GM10248 (cell line): Measurements from ENCODE around the gene STK24.

Experiments
- CTCF ChIA-PET: fragments of 300-600 bp; sonication (Branson Sonifier 250); formaldehyde crosslinking; extraction: SDS; loops from one replicate; lab custom pipeline; 2021; ENCODE audit warnings: antibody characterized with exemption; lab: Yijun Ruan, JAX
- POLR2A ChIA-PET: fragments of 350-650 bp; sonication (Branson Sonifier 250); formaldehyde crosslinking; extraction: SDS; loops from one replicate; lab custom pipeline; 2020; ENCODE audit warnings: antibody characterized with exemption; lab: Yijun Ruan, JAX
- DNase-seq: peaks from one replicate; pipeline ENCODE4 v3.0.0; 2012; ENCODE audit errors: extremely low spot score
- TF ChIP-seq, protein P1 (sequence below): IDR thresholded peaks from 2 replicates; pipeline ENCODE4 v1.5.1; 2012; ENCODE audit warnings: mild to moderate bottlenecking, low read depth; ENCODE audit errors: extremely low read depth, missing control alignments, control extremely low read depth

STK24 gene

DNA sequence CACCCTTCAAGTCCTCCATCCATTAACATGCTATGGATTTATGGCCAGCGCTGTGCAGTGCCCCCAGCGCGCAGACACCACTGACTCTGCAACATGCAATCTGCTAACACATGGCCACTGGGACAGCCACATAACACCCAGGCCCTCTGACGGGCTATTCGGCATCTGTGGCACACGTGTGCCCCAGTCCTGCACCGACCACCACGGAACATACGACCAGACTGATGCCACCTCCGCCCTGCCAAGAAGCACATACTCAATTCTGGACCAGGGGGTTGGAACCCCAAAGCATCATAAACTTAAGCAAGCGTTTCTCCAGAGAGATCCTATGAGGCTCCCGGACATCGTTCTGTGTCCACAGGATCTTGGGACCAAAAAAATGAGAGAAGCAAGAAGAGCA is 9.8 kb downstream of the STK24 start:
- no peak for DNase-seq
- ChIA-PET CTCF (interaction anchor here (1.0 kb wide), 1 partner anchor 10 kb away, joined by 3 read pairs; the partner anchor contains the start of gene STK24), POLR2A (no interaction called here)
- TF ChIP-seq, protein P1, sequence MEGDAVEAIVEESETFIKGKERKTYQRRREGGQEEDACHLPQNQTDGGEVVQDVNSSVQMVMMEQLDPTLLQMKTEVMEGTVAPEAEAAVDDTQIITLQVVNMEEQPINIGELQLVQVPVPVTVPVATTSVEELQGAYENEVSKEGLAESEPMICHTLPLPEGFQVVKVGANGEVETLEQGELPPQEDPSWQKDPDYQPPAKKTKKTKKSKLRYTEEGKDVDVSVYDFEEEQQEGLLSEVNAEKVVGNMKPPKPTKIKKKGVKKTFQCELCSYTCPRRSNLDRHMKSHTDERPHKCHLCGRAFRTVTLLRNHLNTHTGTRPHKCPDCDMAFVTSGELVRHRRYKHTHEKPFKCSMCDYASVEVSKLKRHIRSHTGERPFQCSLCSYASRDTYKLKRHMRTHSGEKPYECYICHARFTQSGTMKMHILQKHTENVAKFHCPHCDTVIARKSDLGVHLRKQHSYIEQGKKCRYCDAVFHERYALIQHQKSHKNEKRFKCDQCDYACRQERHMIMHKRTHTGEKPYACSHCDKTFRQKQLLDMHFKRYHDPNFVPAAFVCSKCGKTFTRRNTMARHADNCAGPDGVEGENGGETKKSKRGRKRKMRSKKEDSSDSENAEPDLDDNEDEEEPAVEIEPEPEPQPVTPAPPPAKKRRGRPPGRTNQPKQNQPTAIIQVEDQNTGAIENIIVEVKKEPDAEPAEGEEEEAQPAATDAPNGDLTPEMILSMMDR: no peak

DNA sequence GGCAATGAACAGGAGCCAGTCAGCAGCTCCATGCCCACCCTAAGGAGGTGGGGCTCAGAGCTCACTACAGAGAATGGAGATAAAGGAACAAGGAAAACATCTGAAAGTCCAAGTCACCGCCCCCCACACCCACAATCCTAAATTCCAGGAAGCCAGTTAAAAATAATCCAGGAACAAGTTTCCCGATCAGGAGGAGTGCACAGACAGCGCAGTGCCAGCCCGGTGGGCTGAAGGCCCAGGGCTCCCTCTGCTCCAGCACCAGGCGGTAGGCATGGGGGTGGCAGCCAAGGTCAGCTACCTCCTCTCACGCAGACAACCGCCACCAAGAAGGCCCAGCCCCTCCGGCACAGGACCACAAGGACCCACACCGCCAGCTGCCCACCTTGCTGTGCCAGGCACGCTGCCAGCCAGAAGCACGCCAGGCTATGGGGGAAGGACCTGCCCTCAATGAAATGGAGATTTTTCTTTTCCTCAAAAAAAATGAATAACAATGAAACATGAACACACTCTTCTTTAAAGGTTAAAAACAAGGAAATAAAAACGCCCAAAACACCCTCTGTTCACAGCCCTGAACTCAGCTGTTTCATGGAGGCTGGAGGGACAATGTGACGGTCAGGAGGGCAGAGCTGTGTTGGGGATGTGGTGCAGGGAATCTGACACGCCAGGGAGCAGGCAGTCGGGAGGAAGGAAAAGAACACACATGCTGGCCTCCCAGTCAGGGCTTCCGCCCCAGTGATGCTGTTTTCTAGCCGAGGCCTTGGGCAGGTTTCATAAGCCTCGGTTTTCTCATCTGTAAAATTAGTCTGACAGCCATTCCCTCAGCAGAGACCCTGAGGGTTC is 11.0 kb downstream of the STK24 start:
- ChIA-PET CTCF (interaction anchor here (0.8 to 1.7 kb wide), 3 partner anchors 9 to 17 kb away, joined by 3 to 6 read pairs (median 3); no protein-coding TSS in a partner anchor), POLR2A (no interaction called here)
- DNase-seq: no peak
- TF ChIP-seq, protein P1: no peak

DNA sequence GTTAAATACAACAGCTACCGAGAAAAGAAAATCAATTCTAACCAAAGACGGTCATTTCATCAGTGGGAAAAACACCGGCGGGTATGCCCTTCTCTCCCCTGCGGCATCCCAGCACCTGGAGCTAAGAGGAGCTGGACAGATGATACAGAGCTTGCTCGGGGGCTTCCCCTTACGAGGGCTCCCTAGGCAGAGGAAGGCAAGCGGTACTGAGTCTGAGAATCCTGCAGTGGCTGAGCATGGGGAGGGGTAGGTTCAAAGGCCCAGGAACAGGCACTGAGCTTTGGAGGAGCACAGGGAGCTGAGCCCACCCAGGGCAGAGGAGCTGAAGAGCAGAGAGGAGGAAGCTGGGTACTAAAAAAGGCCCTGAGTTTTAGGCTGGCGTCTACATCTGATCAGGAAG is 12.7 kb downstream of the STK24 start:
- DNase-seq: no peak
- ChIA-PET CTCF (interaction anchor here (0.8 to 1.0 kb wide), 2 partner anchors 12 to 59 kb away, joined by 3 to 4 read pairs; no protein-coding TSS in a partner anchor), POLR2A (no interaction called here)
- TF ChIP-seq, protein P1: no peak

DNA sequence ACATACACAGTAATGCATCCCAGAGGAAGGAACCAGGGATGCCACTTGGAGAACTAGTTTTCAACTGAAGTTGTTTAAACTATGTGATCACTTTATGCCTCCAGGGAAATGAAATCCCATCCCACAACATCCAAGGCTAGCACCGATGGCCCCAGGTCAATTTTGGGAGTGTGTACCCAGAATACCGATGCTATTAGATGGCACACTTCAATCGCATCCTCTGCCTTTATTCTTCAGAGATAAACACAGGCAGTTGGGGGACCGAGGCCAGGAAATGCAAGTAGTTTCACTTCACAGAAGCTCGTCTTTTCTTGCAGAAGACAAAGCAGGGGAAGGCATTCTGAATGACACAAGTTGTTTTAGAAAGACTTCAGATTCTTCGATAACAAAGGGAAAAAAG is 13.8 kb downstream of the STK24 start:
- TF ChIP-seq, protein P1: no peak
- POLR2A ChIA-PET: interaction anchor here (0.6 kb wide), 1 partner anchor 16 kb away, joined by 3 read pairs; no protein-coding TSS in a partner anchor
- CTCF ChIA-PET: no interaction called here
- DNase-seq: no peak

DNA sequence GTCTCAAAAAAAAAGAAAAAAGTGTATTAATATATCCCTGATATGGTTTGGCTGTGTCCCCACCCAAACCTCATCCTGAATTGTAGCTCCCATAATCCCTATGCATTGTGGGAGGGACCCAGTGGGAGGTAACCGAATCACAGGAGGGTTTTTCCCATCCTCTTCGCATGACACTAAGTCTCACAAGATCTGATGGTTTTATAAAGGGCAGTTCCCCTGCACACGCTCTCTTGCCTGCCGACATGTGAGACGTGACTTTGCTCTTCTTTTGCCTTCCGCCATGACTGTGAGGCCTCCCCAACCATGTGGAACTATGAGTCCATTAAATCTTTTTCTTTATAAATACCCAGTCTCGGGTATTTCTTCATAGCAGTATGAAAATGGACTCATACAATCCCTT is 17.7 kb downstream of the STK24 start:
- DNase-seq: no peak
- POLR2A ChIA-PET: no interaction called here
- CTCF ChIA-PET: no interaction called here
- TF ChIP-seq, protein P1: no peak

DNA sequence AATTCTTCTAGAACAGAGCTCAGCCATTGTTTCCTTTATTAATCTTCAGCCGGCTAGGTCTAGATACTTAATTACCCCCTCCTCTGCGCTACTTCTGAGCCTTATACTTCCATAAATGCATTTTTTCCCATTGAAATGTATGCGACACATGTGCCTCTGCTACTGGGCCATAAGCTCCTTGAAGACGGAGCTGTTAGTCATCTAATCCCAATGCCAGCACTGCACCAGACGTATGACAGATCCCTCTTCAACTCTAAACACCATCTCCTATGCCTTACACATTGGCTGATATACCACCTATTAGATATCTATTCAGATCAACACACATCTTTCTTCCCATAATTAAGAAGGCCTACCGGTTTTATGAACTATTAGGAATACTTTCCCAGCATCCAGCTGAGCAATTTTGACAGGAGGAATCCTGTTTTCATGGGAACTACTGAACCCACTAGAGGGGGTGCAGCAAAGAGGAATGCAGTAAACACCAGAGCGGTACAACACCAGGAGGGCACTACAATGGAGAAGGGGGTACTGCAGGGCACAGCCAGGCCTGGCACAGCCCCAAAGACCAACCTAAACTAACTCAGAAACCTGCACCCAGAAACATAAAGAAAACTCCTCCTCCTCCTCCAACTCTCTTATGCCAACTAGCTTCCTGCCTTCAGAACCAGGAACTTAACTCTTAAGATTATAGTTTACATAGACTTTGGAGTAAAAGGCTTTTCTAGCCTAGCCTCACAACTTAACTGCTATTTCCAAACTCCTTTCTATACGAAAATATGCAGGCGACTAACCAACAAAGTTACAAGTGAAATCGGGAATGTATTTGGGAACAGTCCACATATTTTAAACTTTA is 18.7 kb downstream of the STK24 start:
- TF ChIP-seq, protein P1: no peak
- POLR2A ChIA-PET: no interaction called here
- no peak for DNase-seq
- CTCF ChIA-PET: interaction anchor here (1.2 to 2.5 kb wide), 6 partner anchors 14 to 114 kb away, joined by 3 to 15 read pairs (median 4); no protein-coding TSS in a partner anchor
